GM18508 (cell line): ENCODE data around the gene HAAO.

Source experiments
- ATAC-seq: cut with Tn5 transposase; IDR thresholded peaks from one replicate; pipeline ENCODE4 v1.9.1; 2021; ENCODE audit warnings: moderate number of reproducible peaks; ENCODE audit not compliant: insufficient read depth, unreplicated experiment

Gene HAAO

GRCh38 chr2:42770288-42771131 lies 21.9 kb downstream of the HAAO start:
- no peak for ATAC-seq

- no peak for ATAC-seq
Measured at GRCh38 chr2:42769583-42770287, 22.6 kb downstream of the HAAO start.

- no peak for ATAC-seq
Measured at GRCh38 chr2:42768706-42769256, 23.6 kb downstream of the HAAO start.

GRCh38 chr2:42767899-42768705 lies 24.3 kb downstream of the HAAO start:
- ATAC-seq, result no peak

GRCh38 chr2:42767080-42767898 lies 25.1 kb downstream of the HAAO start:
- ATAC-seq, result no peak

GRCh38 chr2:42765686-42766085 lies 26.7 kb downstream of the HAAO start:
- no peak for ATAC-seq

GRCh38 chr2:42764901-42765300 lies 27.5 kb downstream of the HAAO start:
- ATAC-seq, result no peak

GRCh38 chr2:42764096-42764495 lies 28.3 kb downstream of the HAAO start, which contains the start of gene OXER1:
TSS of gene OXER1 (minus strand) at chr2:42764135. CDS start at chr2:42764062, 73 bp downstream.
- no peak for ATAC-seq

- no peak for ATAC-seq
Measured at GRCh38 chr2:42762823-42763804, 29.3 kb downstream of the HAAO start.

- ATAC-seq, result no peak
Measured at GRCh38 chr2:42762155-42762554, 30.2 kb downstream of the HAAO start.

GRCh38 chr2:42761554-42761953 lies 30.8 kb downstream of the HAAO start:
- no peak for ATAC-seq

- no peak for ATAC-seq
Measured at GRCh38 chr2:42758751-42759150, 33.6 kb downstream of the HAAO start.

- ATAC-seq, result no peak
Measured at GRCh38 chr2:42757981-42758740, 34.2 kb downstream of the HAAO start.

- ATAC-seq, result no peak
Measured at GRCh38 chr2:42756966-42757513, 35.3 kb downstream of the HAAO start.

- no peak for ATAC-seq
Measured at GRCh38 chr2:42756150-42756775, 36.1 kb downstream of the HAAO start.

- no peak for ATAC-seq
Measured at GRCh38 chr2:42755191-42755880, 37.0 kb downstream of the HAAO start.

- no peak for ATAC-seq
Measured at GRCh38 chr2:42754776-42755140, 37.6 kb downstream of the HAAO start.
